H9 (cell line): Measurements from ENCODE around the gene PCSK1N. TPM values are rescaled to one million over a fixed set of nuclear protein-coding genes. Genes with fewer than 3 reads are reported as not detected.

Source experiments
- DNase-seq: peaks from one replicate; pipeline ENCODE4 v3.0.0-alpha.2; 2017
- H2AFZ ChIP-seq: one replicate; pipeline ENCODE4 v1.6.1; 2013; ENCODE audit warnings: mild to moderate bottlenecking, low read length, control low read depth, moderate library complexity
- H2AK5ac ChIP-seq: 2 replicates; pipeline ENCODE4 v1.6.1; 2013; ENCODE audit warnings: low read length, control low read depth, mixed read lengths; ENCODE audit not compliant: insufficient read length
- H2BK120ac ChIP-seq: one replicate; pipeline ENCODE4 v1.6.1; 2013; ENCODE audit warnings: low read depth, mild to moderate bottlenecking, low read length, control low read depth, inconsistent platforms; ENCODE audit not compliant: poor library complexity, severe bottlenecking
- H2BK12ac ChIP-seq: 2 replicates; pipeline ENCODE4 v1.6.1; 2013; ENCODE audit warnings: low read length, control low read depth, mixed read lengths, low read depth; ENCODE audit not compliant: insufficient read length
- H2BK15ac ChIP-seq: 2 replicates; pipeline ENCODE4 v1.6.1; 2013; ENCODE audit warnings: low read depth, low read length, control low read depth
- H2BK20ac ChIP-seq: one replicate; pipeline ENCODE4 v1.6.1; 2013; ENCODE audit warnings: low read depth, mild to moderate bottlenecking, low read length, control low read depth, inconsistent platforms; ENCODE audit not compliant: poor library complexity, severe bottlenecking
- H2BK5ac ChIP-seq: 2 replicates; pipeline ENCODE4 v1.6.1; 2013; ENCODE audit warnings: low read length, control low read depth, mixed read lengths; ENCODE audit not compliant: insufficient read length
- H3K14ac ChIP-seq: 2 replicates; pipeline ENCODE4 v1.6.1; 2013; ENCODE audit warnings: low read length, control low read depth; ENCODE audit not compliant: insufficient read depth
- H3K18ac ChIP-seq: 2 replicates; pipeline ENCODE4 v1.6.1; 2013; ENCODE audit warnings: low read depth, mild to moderate bottlenecking, mixed read lengths, low read length, control low read depth; ENCODE audit not compliant: insufficient read length
- H3K23ac ChIP-seq: 2 replicates; pipeline ENCODE4 v1.6.1; 2013; ENCODE audit warnings: low read length, control low read depth, mixed read lengths, low read depth; ENCODE audit not compliant: insufficient read length
- H3K23me2 ChIP-seq: 2 replicates; pipeline ENCODE4 v1.6.1; 2013; ENCODE audit warnings: low read depth, mild to moderate bottlenecking, mixed read lengths, low read length, control low read depth; ENCODE audit not compliant: insufficient read length, poor library complexity, severe bottlenecking
- H3K27ac ChIP-seq: 2 replicates; pipeline ENCODE4 v1.5.1; 2013; ENCODE audit warnings: low read length, control low read depth, mixed read lengths, low read depth; ENCODE audit not compliant: insufficient read length
- H3K27me3 ChIP-seq: 2 replicates; pipeline ENCODE4 v1.6.1; 2013; ENCODE audit warnings: low read length, control low read depth, inconsistent platforms; ENCODE audit not compliant: insufficient read depth
- H3K4ac ChIP-seq: 2 replicates; pipeline ENCODE4 v1.6.1; 2013; ENCODE audit warnings: low read depth, mild to moderate bottlenecking, control low read depth, inconsistent platforms, low read length, moderate library complexity
- H3K4me1 ChIP-seq: 2 replicates; pipeline ENCODE4 v1.6.1; 2013; ENCODE audit warnings: low read length, control low read depth, inconsistent platforms; ENCODE audit not compliant: insufficient read depth
- H3K4me2 ChIP-seq: 2 replicates; pipeline ENCODE4 v1.6.1; 2013; ENCODE audit warnings: low read length, control low read depth, mixed read lengths; ENCODE audit not compliant: insufficient read length, insufficient read depth
- H3K56ac ChIP-seq: 2 replicates; pipeline ENCODE4 v1.6.1; 2013; ENCODE audit warnings: low read depth, mild to moderate bottlenecking, mixed read lengths, low read length, control low read depth; ENCODE audit not compliant: insufficient read length
- H3K79me1 ChIP-seq: 2 replicates; pipeline ENCODE4 v1.6.1; 2013; ENCODE audit warnings: low read depth, mild to moderate bottlenecking, moderate library complexity, low read length, control low read depth, inconsistent platforms; ENCODE audit not compliant: insufficient read depth, poor library complexity, severe bottlenecking
- H3K79me2 ChIP-seq: 2 replicates; pipeline ENCODE4 v1.6.1; 2013; ENCODE audit warnings: low read length, control low read depth, inconsistent platforms; ENCODE audit not compliant: insufficient read depth
- H3K9ac ChIP-seq: 2 replicates; pipeline ENCODE4 v1.6.1; 2013; ENCODE audit warnings: low read length, control low read depth, mixed read lengths; ENCODE audit not compliant: insufficient read length; ENCODE audit errors: extremely low read depth
- H3K9me3 ChIP-seq: one replicate; pipeline ENCODE4 v1.6.1; 2013; ENCODE audit warnings: low read depth, low read length, inconsistent platforms; ENCODE audit not compliant: control insufficient read depth
- H3T11ph ChIP-seq: one replicate; pipeline ENCODE4 v1.6.1; 2013; ENCODE audit warnings: mild to moderate bottlenecking, low read length, control low read depth, inconsistent platforms
- H4K20me1 ChIP-seq: one replicate; pipeline ENCODE4 v1.6.1; 2013; ENCODE audit not compliant: control insufficient read depth, insufficient read length, insufficient read depth
- H4K5ac ChIP-seq: 2 replicates; pipeline ENCODE4 v1.6.1; 2013; ENCODE audit warnings: low read depth, mild to moderate bottlenecking, mixed read lengths, low read length, control low read depth; ENCODE audit not compliant: insufficient read length
- H4K8ac ChIP-seq: replicated peaks from 2 replicates; pipeline ENCODE4 v1.6.1; 2013; ENCODE audit warnings: low read length, control low read depth, mixed read lengths, low read depth; ENCODE audit not compliant: insufficient read length
- H4K91ac ChIP-seq: 2 replicates; pipeline ENCODE4 v1.6.1; 2013; ENCODE audit warnings: low read depth, mild to moderate bottlenecking, moderate library complexity, mixed read lengths, low read length, control low read depth; ENCODE audit not compliant: insufficient read length
- H3K27ac Mint-ChIP-seq, 3 experiments: 2 replicates in 2 of 3; 3 replicates in 1 of 3; pipeline ENCODE4 v1.8.0; 2020 to 2021; ENCODE audit warnings: mixed read lengths in 3 of 3, mild to moderate bottlenecking in 1 of 3, moderate library complexity in 1 of 3
- H3K27me3 Mint-ChIP-seq: 2 replicates; pipeline ENCODE4 v1.8.0; 2021; ENCODE audit warnings: low read depth, mild to moderate bottlenecking, moderate library complexity, mixed read lengths
- H3K36me3 Mint-ChIP-seq, 3 experiments: 2 replicates in 2 of 3; 3 replicates in 1 of 3; pipeline ENCODE4 v1.8.0; 2020 to 2021; ENCODE audit warnings: low read depth in 3 of 3, mixed read lengths in 3 of 3; ENCODE audit not compliant: insufficient read depth in 1 of 3
- H3K4me1 Mint-ChIP-seq, 2 experiments: 2 replicates each; pipeline ENCODE4 v1.8.0; 2020; ENCODE audit warnings: mixed read lengths in 2 of 2
- H3K4me3 Mint-ChIP-seq, 2 experiments: 2 replicates in 1 of 2; 3 replicates in 1 of 2; pipeline ENCODE4 v1.8.0; 2020 to 2021; ENCODE audit warnings: mild to moderate bottlenecking in 2 of 2, mixed read lengths in 2 of 2, moderate library complexity in 1 of 2
- H3K9me3 Mint-ChIP-seq, 2 experiments: 2 replicates in 1 of 2; 3 replicates in 1 of 2; pipeline ENCODE4 v1.8.0; 2020; ENCODE audit warnings: mild to moderate bottlenecking in 2 of 2, mixed read lengths in 2 of 2, moderate library complexity in 1 of 2
- WGBS: extraction: QIAGEN DNeasy Blood & Tissue Kit; methylation state at CpG from one replicate; pipeline ENCODE4 v1.1.7; 2013; ENCODE audit warnings: missing lambda C conversion rate, low lambda C conversion rate, mixed read lengths; ENCODE audit not compliant: insufficient read length; ENCODE audit errors: extremely low coverage; 5-methylcytosine and 5-hydroxymethylcytosine counted together
- total RNA-seq: library from RNA; stranded (reverse); gene quantifications from 2 replicates; pipeline ENCODE4 v1.2.1, GENCODE V29; 2021
- TF ChIP-seq, protein P1 (sequence below): fragments of 200-600 bp; sonication (generic); conservative IDR thresholded peaks from 3 replicates; pipeline ENCODE4 v1.8.0; 2021; ENCODE audit warnings: antibody characterized with exemption, mild to moderate bottlenecking

Gene PCSK1N
- total RNA-seq, 1 experiment from 2014 or later: 3.9 TPM

DNA sequence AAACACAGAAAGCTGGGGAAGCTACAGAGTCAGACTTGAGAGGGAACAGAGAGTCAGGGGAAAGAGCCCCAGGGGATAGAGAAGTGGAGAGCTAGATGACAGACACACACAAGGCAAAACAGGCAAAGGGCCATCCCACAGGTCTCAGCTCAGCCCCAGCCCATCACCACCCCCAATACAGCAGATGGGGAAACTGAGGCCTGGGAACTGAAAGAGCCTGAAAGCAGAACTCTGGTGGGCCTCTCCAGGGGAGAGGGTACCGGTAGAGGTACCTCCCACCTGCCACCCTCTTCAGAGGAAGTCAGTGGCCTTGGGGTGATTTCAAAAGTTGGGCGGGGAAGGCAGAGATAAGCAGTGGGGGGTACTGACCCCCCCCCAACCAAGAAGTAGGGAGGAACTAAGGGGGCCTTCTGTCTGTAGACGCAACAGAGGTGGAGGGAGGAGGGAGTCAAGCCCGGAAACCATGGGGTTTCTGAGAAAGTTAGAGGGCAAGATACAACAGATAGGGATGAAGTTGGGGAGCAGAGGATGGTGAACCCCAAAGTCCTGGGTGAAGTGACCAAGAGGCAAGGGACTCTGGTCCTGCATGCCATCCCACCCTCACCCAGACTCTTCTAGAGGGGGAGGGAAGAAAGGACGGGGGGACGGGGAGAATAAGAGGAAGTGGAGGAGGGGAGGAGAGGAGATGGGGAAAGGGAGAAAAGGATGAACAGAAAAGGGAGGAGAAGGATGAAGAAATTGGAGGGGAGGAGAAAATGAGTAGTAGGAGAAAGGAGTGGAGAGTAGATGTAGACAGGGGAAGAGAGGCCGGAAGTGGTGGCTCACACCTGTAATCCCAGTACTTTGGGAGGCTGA is 45.8 kb downstream of the PCSK1N start:
- Histone ChIP-seq H3K4ac (no peak overlapping the region), H2AFZ (no peak overlapping the region), H4K8ac (no peak overlapping the region), H3K4me1 (no peaks in the 10 kb centered on the region), H4K5ac (no peak overlapping the region), H2BK12ac (no peak overlapping the region), H2BK120ac (no peak overlapping the region), H3K56ac (no peak overlapping the region), H3T11ph (no peak overlapping the region), H2AK5ac (no peak overlapping the region), H3K27me3 (no peaks in the 10 kb centered on the region), H3K23me2 (no peaks in the 10 kb centered on the region), H2BK20ac (no peak overlapping the region), H2BK15ac (no peak overlapping the region), H3K14ac (no peak overlapping the region), H4K91ac (no peak overlapping the region), H3K79me2 (no peaks in the 10 kb centered on the region), H3K27ac (no peak overlapping the region), H3K9ac (no peak overlapping the region), H3K79me1 (no peaks in the 10 kb centered on the region), H4K20me1 (no peaks in the 10 kb centered on the region), H3K18ac (no peak overlapping the region), H3K4me2 (no peak overlapping the region), H3K23ac (no peak overlapping the region), H3K9me3 (peaks cover 23% of the 10 kb centered on the region), H2BK5ac (no peak overlapping the region)
- no peak for DNase-seq
- H3K9me3 Mint-ChIP-seq: peaks cover 68 to 82% of the 10 kb centered on the region in 2 experiments
- H3K4me3 Mint-ChIP-seq: no peak overlapping the region
- peaks cover 0 to 9% (median 5%) of the 10 kb centered on the region in 3 experiments; a peak in 5 of 7 replicates for H3K36me3 Mint-ChIP-seq
- peaks cover 21% of the 10 kb centered on the region for H3K27me3 Mint-ChIP-seq
- WGBS: 100% methylated on average over 2 of the region's 7 CpGs
- TF ChIP-seq, protein P1, sequence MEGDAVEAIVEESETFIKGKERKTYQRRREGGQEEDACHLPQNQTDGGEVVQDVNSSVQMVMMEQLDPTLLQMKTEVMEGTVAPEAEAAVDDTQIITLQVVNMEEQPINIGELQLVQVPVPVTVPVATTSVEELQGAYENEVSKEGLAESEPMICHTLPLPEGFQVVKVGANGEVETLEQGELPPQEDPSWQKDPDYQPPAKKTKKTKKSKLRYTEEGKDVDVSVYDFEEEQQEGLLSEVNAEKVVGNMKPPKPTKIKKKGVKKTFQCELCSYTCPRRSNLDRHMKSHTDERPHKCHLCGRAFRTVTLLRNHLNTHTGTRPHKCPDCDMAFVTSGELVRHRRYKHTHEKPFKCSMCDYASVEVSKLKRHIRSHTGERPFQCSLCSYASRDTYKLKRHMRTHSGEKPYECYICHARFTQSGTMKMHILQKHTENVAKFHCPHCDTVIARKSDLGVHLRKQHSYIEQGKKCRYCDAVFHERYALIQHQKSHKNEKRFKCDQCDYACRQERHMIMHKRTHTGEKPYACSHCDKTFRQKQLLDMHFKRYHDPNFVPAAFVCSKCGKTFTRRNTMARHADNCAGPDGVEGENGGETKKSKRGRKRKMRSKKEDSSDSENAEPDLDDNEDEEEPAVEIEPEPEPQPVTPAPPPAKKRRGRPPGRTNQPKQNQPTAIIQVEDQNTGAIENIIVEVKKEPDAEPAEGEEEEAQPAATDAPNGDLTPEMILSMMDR: no peak
- H3K4me1 Mint-ChIP-seq: no peaks in the 10 kb centered on the region
- no peak overlapping the region; a peak in 1 of 7 replicates for H3K27ac Mint-ChIP-seq
